ENCODE data around the gene ICAM5. TPM values are rescaled to one million over a fixed set of nuclear protein-coding genes. Genes with fewer than 3 reads are reported as not detected.

ICAM5 gene
- total and polyA plus RNA-seq, 9 of the 15 experiments (the other 6 are each of a cell fraction or from before 2014, with no cell fraction given) = 0.10 to 114 (median 13.7) TPM

GRCh38 chr19:10289167-10289835 is 451 bp upstream of the ICAM5 start (continued):
- TF ChIP-seq ATF4 (CRISPR knock-in tag; IDR thresholded peaks at IDR 0.05) = no peak
- peak; percentile 52; the same call in 1 of the 2 replicates for TF ChIP-seq ETS1 (conservative IDR thresholded peaks at IDR 0.05; ENCODE audit: control insufficient read depth, low read depth, low read length)
- TF ChIP-seq RBFOX2 (IDR thresholded peaks at IDR 0.05; ENCODE audit: low read depth, low read length) = peak; percentile 84
- peak; percentile 41; the same call in 1 of the 2 replicates for TF ChIP-seq JUN (IDR thresholded peaks at IDR 0.05; ENCODE audit: borderline replicate concordance, low read depth, low read length)
- TF ChIP-seq JUN (CRISPR knock-in tag; IDR thresholded peaks at IDR 0.05; ENCODE audit: borderline replicate concordance) = no peak
- TF ChIP-seq REST (IDR thresholded peaks at IDR 0.05; ENCODE audit: borderline replicate concordance) = peak; percentile 33; the same call in 1 of the 2 replicates
- TF ChIP-seq REST (CRISPR knock-in tag; IDR thresholded peaks at IDR 0.05; ENCODE audit: low read depth) = no peak
- peak; percentile 68; the same call in 1 of the 2 replicates for TF ChIP-seq ZSCAN29 (IDR thresholded peaks at IDR 0.05)
- no peak for TF ChIP-seq ZNF518B (CRISPR knock-in tag; IDR thresholded peaks at IDR 0.05)
- peak; percentile 87 for TF ChIP-seq CREB1 (IDR thresholded peaks at IDR 0.05)
- peak; percentile 54; the same call in 1 of the 2 replicates for TF ChIP-seq CREB1 (CRISPR knock-in tag; IDR thresholded peaks at IDR 0.05)
- 0 out of 2 replicates have a peak, but pooled peaks have one; percentile 33 for TF ChIP-seq ZNF696 (CRISPR knock-in tag; conservative IDR thresholded peaks at IDR 0.05)
- TF ChIP-seq KDM5B (IDR thresholded peaks at IDR 0.05; ENCODE audit: insufficient replicate concordance, low read depth, low read length) = peak; percentile 4
- TF ChIP-seq NFIC (IDR thresholded peaks at IDR 0.05) = no peak

Data from K562 (cell line).